HEK293 (cell line): ENCODE measurements around the gene MT1A.

ENCODE experiments used
- CTCF ChIA-PET: fragments of 350-600 bp; formaldehyde crosslinking; extraction: SDS; loops from one replicate; lab custom pipeline; 2021; ENCODE audit warnings: antibody characterized with exemption; lab: Yijun Ruan, JAX
- POLR2A ChIA-PET: fragments of 300-600 bp; formaldehyde crosslinking; extraction: SDS; loops from one replicate; lab custom pipeline; 2020; ENCODE audit warnings: antibody characterized with exemption, inconsistent platforms; lab: Yijun Ruan, JAX
- H3K27ac ChIP-seq: fragments of 200-500 bp; sonication (Bioruptor generic); 2 replicates; pipeline ENCODE4 v1.5.1; 2014; ENCODE audit warnings: low read depth, low read length, control low read depth, inconsistent platforms; ENCODE audit errors: extremely low read depth
- H3K36me3 ChIP-seq, 2 experiments: fragments of 200-500 bp in 1 of 2; sonication (Bioruptor generic) in 1 of 2; 1 replicate in 1 of 2; 2 replicates in 1 of 2; pipeline ENCODE4 v1.5.1; 2014 to 2017; ENCODE audit warnings: inconsistent platforms in 2 of 2, low read length in 2 of 2; ENCODE audit not compliant: control insufficient read depth in 2 of 2, insufficient read depth in 1 of 2
- H3K4me1 ChIP-seq: fragments of 200-500 bp; sonication (Bioruptor generic); 2 replicates; pipeline ENCODE4 v1.5.1; 2014; ENCODE audit warnings: mild to moderate bottlenecking, low read length, inconsistent platforms; ENCODE audit not compliant: control insufficient read depth, insufficient read depth
- H3K4me3 ChIP-seq: 2 replicates; pipeline ENCODE4 v1.5.1; 2011; ENCODE audit warnings: low read depth, mild to moderate bottlenecking, control low read depth, low read length, moderate library complexity
- H3K9me3 ChIP-seq: fragments of 200-500 bp; sonication (Bioruptor generic); 2 replicates; pipeline ENCODE4 v1.5.1; 2014; ENCODE audit warnings: low read depth, low read length, inconsistent platforms; ENCODE audit not compliant: control insufficient read depth, insufficient read depth
- FEZF1 ChIP-seq: fragments of 450-650 bp; formaldehyde crosslinking; IDR thresholded peaks from 2 replicates; pipeline ENCODE4 v1.5.1; 2016; ENCODE audit warnings: missing biosample characterization, missing genetic modification characterization
- HOXA7 ChIP-seq: sonication (generic); formaldehyde crosslinking; IDR thresholded peaks from 2 replicates; pipeline ENCODE4 v1.8.1; 2022; ENCODE audit warnings: missing genetic modification reagents, borderline replicate concordance
- KLF8 ChIP-seq: fragments of 450-650 bp; formaldehyde crosslinking; IDR thresholded peaks from 2 replicates; pipeline ENCODE4 v1.5.1; 2016; ENCODE audit warnings: missing biosample characterization, missing genetic modification characterization
- TRIM28 ChIP-seq: IDR thresholded peaks from 2 replicates; pipeline ENCODE4 v1.6.1; 2011; ENCODE audit warnings: low read length, control low read depth, borderline replicate concordance
- ZBTB8A ChIP-seq: fragments of 450-650 bp; formaldehyde crosslinking; IDR thresholded peaks from 2 replicates; pipeline ENCODE4 v1.5.1; 2016; ENCODE audit warnings: missing biosample characterization, missing genetic modification characterization
- ZNF140 ChIP-seq: fragments of 450-650 bp; formaldehyde crosslinking; IDR thresholded peaks from 2 replicates; pipeline ENCODE4 v1.5.1; 2016; ENCODE audit warnings: missing biosample characterization, missing genetic modification characterization
- ZNF169 ChIP-seq: fragments of 450-650 bp; formaldehyde crosslinking; IDR thresholded peaks from 2 replicates; pipeline ENCODE4 v1.5.1; 2016; ENCODE audit warnings: missing biosample characterization, missing genetic modification characterization
- ZNF175 ChIP-seq: fragments of 450-650 bp; formaldehyde crosslinking; IDR thresholded peaks from 2 replicates; pipeline ENCODE4 v1.5.1; 2016; ENCODE audit warnings: missing biosample characterization, missing genetic modification characterization
- ZNF23 ChIP-seq: fragments of 450-650 bp; formaldehyde crosslinking; IDR thresholded peaks from 2 replicates; pipeline ENCODE4 v1.5.1; 2016; ENCODE audit warnings: missing biosample characterization, missing genetic modification characterization, borderline replicate concordance
- ZNF416 ChIP-seq: fragments of 450-650 bp; formaldehyde crosslinking; IDR thresholded peaks from 2 replicates; pipeline ENCODE4 v1.5.1; 2016; ENCODE audit warnings: missing biosample characterization, missing genetic modification characterization
- ZNF510 ChIP-seq: fragments of 450-650 bp; formaldehyde crosslinking; IDR thresholded peaks from 2 replicates; pipeline ENCODE4 v1.5.1; 2018; ENCODE audit warnings: mild to moderate bottlenecking, missing genetic modification characterization, missing biosample characterization; ENCODE audit not compliant: insufficient replicate concordance
- ZNF670 ChIP-seq: fragments of 450-650 bp; formaldehyde crosslinking; IDR thresholded peaks from 2 replicates; pipeline ENCODE4 v1.5.1; 2016; ENCODE audit warnings: missing biosample characterization, missing genetic modification characterization, low read depth
- ZNF785 ChIP-seq: fragments of 450-650 bp; formaldehyde crosslinking; IDR thresholded peaks from 2 replicates; pipeline ENCODE4 v1.5.1; 2016; ENCODE audit warnings: missing biosample characterization, missing genetic modification characterization
- ZSCAN16 ChIP-seq: fragments of 450-650 bp; formaldehyde crosslinking; IDR thresholded peaks from 2 replicates; pipeline ENCODE4 v1.5.1; 2016; ENCODE audit warnings: missing biosample characterization, missing genetic modification characterization
- TF ChIP-seq, protein P1 (sequence below): fragments of 450-650 bp; formaldehyde crosslinking; IDR thresholded peaks from 2 replicates; pipeline ENCODE4 v1.5.1; 2016; ENCODE audit warnings: missing biosample characterization, missing genetic modification characterization
- TF ChIP-seq, protein P2 (sequence below): fragments of 450-650 bp; formaldehyde crosslinking; IDR thresholded peaks from 2 replicates; pipeline ENCODE4 v1.5.1; 2016; ENCODE audit warnings: missing biosample characterization, missing genetic modification characterization
- TF ChIP-seq, protein P3 (sequence below): fragments of 450-650 bp; formaldehyde crosslinking; IDR thresholded peaks from 2 replicates; pipeline ENCODE4 v1.5.1; 2016; ENCODE audit warnings: missing biosample characterization, missing genetic modification characterization
- TF ChIP-seq, protein P4 (sequence below): fragments of 450-650 bp; formaldehyde crosslinking; IDR thresholded peaks from 2 replicates; pipeline ENCODE4 v1.5.1; 2016; ENCODE audit warnings: missing biosample characterization, missing genetic modification characterization
- TF ChIP-seq, protein P5 (sequence below): fragments of 450-650 bp; formaldehyde crosslinking; conservative IDR thresholded peaks from 2 replicates; pipeline ENCODE4 v1.5.1; 2016; ENCODE audit warnings: low read depth, missing biosample characterization, missing genetic modification characterization
- TF ChIP-seq, protein P6 (sequence below): fragments of 450-650 bp; formaldehyde crosslinking; IDR thresholded peaks from 2 replicates; pipeline ENCODE4 v1.5.1; 2016; ENCODE audit warnings: missing biosample characterization, missing genetic modification characterization, borderline replicate concordance

MT1A gene

DNA sequence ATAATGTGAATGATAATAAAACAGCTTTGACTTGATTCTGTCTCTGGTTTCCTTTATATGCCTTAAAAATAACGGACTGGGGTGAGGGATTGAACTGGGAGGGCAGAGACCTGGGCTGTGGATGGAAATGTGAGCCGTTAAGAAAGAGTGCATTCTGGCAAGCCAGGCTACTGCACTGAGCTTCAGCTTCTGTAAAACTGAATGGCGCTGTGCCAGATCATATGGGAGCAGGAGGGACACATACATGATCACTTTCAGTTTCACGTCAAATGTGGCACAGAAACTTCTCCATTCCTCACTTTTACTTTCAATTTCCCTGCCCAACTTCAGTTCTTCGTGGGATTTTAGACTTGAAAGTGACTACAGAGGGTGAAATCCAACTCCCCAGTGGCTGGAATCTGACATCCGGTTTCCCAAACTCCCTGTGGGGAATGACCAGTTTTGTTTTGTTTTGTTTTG is 29.0 kb upstream of the MT1A start (continued):
- no peak for TF ChIP-seq ZNF169
- no peak for TF ChIP-seq TRIM28
- TF ChIP-seq, protein P1, sequence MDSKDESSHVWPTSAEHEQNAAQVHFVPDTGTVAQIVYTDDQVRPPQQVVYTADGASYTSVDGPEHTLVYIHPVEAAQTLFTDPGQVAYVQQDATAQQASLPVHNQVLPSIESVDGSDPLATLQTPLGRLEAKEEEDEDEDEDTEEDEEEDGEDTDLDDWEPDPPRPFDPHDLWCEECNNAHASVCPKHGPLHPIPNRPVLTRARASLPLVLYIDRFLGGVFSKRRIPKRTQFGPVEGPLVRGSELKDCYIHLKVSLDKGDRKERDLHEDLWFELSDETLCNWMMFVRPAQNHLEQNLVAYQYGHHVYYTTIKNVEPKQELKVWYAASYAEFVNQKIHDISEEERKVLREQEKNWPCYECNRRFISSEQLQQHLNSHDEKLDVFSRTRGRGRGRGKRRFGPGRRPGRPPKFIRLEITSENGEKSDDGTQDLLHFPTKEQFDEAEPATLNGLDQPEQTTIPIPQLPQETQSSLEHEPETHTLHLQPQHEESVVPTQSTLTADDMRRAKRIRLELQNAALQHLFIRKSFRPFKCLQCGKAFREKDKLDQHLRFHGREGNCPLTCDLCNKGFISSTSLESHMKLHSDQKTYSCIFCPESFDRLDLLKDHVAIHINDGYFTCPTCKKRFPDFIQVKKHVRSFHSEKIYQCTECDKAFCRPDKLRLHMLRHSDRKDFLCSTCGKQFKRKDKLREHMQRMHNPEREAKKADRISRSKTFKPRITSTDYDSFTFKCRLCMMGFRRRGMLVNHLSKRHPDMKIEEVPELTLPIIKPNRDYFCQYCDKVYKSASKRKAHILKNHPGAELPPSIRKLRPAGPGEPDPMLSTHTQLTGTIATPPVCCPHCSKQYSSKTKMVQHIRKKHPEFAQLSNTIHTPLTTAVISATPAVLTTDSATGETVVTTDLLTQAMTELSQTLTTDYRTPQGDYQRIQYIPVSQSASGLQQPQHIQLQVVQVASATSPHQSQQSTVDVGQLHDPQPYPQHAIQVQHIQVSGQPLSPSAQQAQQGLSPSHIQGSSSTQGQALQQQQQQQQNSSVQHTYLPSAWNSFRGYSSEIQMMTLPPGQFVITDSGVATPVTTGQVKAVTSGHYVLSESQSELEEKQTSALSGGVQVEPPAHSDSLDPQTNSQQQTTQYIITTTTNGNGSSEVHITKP (tag by site-specific recombination): peak; percentile 29; the same call in 1 of the 2 replicates
- TF ChIP-seq, protein P2, sequence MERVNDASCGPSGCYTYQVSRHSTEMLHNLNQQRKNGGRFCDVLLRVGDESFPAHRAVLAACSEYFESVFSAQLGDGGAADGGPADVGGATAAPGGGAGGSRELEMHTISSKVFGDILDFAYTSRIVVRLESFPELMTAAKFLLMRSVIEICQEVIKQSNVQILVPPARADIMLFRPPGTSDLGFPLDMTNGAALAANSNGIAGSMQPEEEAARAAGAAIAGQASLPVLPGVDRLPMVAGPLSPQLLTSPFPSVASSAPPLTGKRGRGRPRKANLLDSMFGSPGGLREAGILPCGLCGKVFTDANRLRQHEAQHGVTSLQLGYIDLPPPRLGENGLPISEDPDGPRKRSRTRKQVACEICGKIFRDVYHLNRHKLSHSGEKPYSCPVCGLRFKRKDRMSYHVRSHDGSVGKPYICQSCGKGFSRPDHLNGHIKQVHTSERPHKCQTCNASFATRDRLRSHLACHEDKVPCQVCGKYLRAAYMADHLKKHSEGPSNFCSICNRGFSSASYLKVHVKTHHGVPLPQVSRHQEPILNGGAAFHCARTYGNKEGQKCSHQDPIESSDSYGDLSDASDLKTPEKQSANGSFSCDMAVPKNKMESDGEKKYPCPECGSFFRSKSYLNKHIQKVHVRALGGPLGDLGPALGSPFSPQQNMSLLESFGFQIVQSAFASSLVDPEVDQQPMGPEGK (tag by site-specific recombination): peak; percentile 42
- TF ChIP-seq, protein P3, sequence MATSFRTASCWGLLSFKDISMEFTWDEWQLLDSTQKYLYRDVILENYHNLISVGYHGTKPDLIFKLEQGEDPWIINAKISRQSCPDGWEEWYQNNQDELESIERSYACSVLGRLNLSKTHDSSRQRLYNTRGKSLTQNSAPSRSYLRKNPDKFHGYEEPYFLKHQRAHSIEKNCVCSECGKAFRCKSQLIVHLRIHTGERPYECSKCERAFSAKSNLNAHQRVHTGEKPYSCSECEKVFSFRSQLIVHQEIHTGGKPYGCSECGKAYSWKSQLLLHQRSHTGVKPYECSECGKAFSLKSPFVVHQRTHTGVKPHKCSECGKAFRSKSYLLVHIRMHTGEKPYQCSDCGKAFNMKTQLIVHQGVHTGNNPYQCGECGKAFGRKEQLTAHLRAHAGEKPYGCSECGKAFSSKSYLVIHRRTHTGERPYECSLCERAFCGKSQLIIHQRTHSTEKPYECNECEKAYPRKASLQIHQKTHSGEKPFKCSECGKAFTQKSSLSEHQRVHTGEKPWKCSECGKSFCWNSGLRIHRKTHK (tag by site-specific recombination): no peak
- TF ChIP-seq ZNF670 (tag by site-specific recombination): no peak
- peak; percentile 14; the same call in 1 of the 2 replicates for TF ChIP-seq FEZF1 (tag by site-specific recombination)
- TF ChIP-seq, protein P4, sequence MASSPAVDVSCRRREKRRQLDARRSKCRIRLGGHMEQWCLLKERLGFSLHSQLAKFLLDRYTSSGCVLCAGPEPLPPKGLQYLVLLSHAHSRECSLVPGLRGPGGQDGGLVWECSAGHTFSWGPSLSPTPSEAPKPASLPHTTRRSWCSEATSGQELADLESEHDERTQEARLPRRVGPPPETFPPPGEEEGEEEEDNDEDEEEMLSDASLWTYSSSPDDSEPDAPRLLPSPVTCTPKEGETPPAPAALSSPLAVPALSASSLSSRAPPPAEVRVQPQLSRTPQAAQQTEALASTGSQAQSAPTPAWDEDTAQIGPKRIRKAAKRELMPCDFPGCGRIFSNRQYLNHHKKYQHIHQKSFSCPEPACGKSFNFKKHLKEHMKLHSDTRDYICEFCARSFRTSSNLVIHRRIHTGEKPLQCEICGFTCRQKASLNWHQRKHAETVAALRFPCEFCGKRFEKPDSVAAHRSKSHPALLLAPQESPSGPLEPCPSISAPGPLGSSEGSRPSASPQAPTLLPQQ: no peak
- no peak for TF ChIP-seq ZNF510 (tag by site-specific recombination)
- no peak for TF ChIP-seq KLF8 (tag by site-specific recombination)
- TF ChIP-seq ZBTB8A (tag by site-specific recombination): 0 out of 2 replicates have a peak, but pooled peaks have one; percentile 5
- TF ChIP-seq ZNF785 (tag by site-specific recombination): no peak
- no peak for TF ChIP-seq ZNF23 (tag by site-specific recombination)

DNA sequence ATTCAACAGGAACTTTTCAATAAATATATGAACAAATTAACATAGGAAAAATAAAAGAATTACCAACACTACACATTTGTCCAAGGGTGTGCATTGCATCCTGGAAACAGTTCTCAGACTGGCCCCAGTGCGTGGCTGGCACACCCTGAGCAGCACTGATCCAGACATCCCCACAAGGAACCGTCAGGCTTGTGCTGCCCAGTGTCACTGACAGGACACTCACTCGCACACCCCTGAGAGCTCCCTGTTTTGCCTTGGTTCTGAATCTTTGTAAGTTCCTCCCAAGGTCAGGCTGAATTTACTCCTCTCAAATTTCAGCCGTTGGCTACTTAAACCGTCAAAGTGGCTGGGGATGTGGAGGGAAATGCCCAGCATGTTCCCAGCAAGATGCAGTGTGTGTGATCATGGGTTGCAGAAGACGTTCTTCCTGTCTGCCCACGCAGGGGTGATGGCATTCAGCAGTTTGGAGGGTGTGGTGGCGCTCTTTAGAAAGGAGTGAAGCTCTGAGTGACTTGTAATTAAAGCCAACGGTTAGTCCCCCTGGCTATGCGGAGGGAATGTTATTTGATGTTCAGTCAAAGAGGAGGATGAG is 28.4 kb upstream of the MT1A start:
- Histone ChIP-seq H3K27ac (no peak overlapping the region), H3K4me3 (no peak overlapping the region; the same call in 1 of the 2 replicates), H3K36me3 (no peaks in the 10 kb centered on the region), H3K9me3 (no peaks in the 10 kb centered on the region), H3K4me1 (peaks cover 3% of the 10 kb centered on the region; the same call in 1 of the 2 replicates)
- CTCF ChIA-PET: interaction anchor here (0.6 to 1.0 kb wide), 2 partner anchors 18 to 24 kb away, joined by 3 read pairs; no protein-coding TSS in a partner anchor
- POLR2A ChIA-PET: interaction anchor here (0.7 to 1.6 kb wide), 3 partner anchors 8 to 51 kb away, joined by 3 to 5 read pairs (median 5); partner anchors contain the start of gene MT1E
- TF ChIP-seq, protein P5, sequence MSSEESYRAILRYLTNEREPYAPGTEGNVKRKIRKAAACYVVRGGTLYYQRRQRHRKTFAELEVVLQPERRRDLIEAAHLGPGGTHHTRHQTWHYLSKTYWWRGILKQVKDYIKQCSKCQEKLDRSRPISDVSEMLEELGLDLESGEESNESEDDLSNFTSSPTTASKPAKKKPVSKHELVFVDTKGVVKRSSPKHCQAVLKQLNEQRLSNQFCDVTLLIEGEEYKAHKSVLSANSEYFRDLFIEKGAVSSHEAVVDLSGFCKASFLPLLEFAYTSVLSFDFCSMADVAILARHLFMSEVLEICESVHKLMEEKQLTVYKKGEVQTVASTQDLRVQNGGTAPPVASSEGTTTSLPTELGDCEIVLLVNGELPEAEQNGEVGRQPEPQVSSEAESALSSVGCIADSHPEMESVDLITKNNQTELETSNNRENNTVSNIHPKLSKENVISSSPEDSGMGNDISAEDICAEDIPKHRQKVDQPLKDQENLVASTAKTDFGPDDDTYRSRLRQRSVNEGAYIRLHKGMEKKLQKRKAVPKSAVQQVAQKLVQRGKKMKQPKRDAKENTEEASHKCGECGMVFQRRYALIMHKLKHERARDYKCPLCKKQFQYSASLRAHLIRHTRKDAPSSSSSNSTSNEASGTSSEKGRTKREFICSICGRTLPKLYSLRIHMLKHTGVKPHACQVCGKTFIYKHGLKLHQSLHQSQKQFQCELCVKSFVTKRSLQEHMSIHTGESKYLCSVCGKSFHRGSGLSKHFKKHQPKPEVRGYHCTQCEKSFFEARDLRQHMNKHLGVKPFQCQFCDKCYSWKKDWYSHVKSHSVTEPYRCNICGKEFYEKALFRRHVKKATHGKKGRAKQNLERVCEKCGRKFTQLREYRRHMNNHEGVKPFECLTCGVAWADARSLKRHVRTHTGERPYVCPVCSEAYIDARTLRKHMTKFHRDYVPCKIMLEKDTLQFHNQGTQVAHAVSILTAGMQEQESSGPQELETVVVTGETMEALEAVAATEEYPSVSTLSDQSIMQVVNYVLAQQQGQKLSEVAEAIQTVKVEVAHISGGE (tag by site-specific recombination): no peak
- TF ChIP-seq ZNF416 (tag by site-specific recombination) (no peak), ZNF670 (tag by site-specific recombination) (no peak), ZNF175 (no peak), HOXA7 (CRISPR knock-in tag) (no peak), ZSCAN16 (no peak), ZNF140 (tag by site-specific recombination) (no peak)
- TF ChIP-seq, protein P6, sequence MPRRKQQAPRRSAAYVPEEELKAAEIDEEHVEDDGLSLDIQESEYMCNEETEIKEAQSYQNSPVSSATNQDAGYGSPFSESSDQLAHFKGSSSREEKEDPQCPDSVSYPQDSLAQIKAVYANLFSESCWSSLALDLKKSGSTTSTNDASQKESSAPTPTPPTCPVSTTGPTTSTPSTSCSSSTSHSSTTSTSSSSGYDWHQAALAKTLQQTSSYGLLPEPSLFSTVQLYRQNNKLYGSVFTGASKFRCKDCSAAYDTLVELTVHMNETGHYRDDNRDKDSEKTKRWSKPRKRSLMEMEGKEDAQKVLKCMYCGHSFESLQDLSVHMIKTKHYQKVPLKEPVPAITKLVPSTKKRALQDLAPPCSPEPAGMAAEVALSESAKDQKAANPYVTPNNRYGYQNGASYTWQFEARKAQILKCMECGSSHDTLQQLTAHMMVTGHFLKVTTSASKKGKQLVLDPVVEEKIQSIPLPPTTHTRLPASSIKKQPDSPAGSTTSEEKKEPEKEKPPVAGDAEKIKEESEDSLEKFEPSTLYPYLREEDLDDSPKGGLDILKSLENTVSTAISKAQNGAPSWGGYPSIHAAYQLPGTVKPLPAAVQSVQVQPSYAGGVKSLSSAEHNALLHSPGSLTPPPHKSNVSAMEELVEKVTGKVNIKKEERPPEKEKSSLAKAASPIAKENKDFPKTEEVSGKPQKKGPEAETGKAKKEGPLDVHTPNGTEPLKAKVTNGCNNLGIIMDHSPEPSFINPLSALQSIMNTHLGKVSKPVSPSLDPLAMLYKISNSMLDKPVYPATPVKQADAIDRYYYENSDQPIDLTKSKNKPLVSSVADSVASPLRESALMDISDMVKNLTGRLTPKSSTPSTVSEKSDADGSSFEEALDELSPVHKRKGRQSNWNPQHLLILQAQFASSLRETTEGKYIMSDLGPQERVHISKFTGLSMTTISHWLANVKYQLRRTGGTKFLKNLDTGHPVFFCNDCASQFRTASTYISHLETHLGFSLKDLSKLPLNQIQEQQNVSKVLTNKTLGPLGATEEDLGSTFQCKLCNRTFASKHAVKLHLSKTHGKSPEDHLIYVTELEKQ (tag by site-specific recombination): no peak
